CD14-positive monocyte (primary cell): ENCODE results near the gene TGM2. TPM values are rescaled to one million over a fixed set of nuclear protein-coding genes. Genes with fewer than 3 reads are reported as not detected.

Source experiments
- DNase-seq, 3 donors: peaks; one replicate each; pipeline ENCODE4 v3.0.0-alpha.2; 2011 to 2022
- H2AFZ ChIP-seq: 2 replicates; pipeline ENCODE4 v1.6.0; 2012; ENCODE audit warnings: mild to moderate bottlenecking, low read depth, low read length, inconsistent platforms; ENCODE audit not compliant: insufficient read depth, poor library complexity, severe bottlenecking
- H3K27ac ChIP-seq, 2 donors: 1 replicate in 1 of 2; 2 replicates in 1 of 2; pipeline ENCODE4 v1.5.1; 2012 to 2013; ENCODE audit warnings: low read length in 2 of 2, control low read depth in 1 of 2, inconsistent platforms in 1 of 2, low read depth in 1 of 2, mild to moderate bottlenecking in 1 of 2
- H3K27me3 ChIP-seq, 2 donors: one replicate each; pipeline versions ENCODE4 v1.6.0 to v1.6.1; 2011 to 2013; ENCODE audit warnings: low read length in 2 of 2; ENCODE audit not compliant: control insufficient read depth in 2 of 2, insufficient read depth in 2 of 2
- H3K36me3 ChIP-seq, 2 donors: replicated peaks in 1 of 2; 1 replicate in 1 of 2; 2 replicates in 1 of 2; pipeline versions ENCODE4 v1.5.1 to v1.6.1; 2012 to 2013; ENCODE audit warnings: low read length in 2 of 2, control low read depth in 1 of 2, inconsistent platforms in 1 of 2, mild to moderate bottlenecking in 1 of 2; ENCODE audit not compliant: insufficient read depth in 2 of 2, control insufficient read depth in 1 of 2
- H3K4me1 ChIP-seq, 2 donors: 1 replicate in 1 of 2; 2 replicates in 1 of 2; pipeline versions ENCODE4 v1.5.1 to v1.6.1; 2012 to 2013; ENCODE audit warnings: low read length in 2 of 2, control low read depth in 1 of 2, inconsistent platforms in 1 of 2, mild to moderate bottlenecking in 1 of 2, moderate library complexity in 1 of 2; ENCODE audit not compliant: insufficient read depth in 2 of 2, control insufficient read depth in 1 of 2
- H3K4me2 ChIP-seq: replicated peaks from 2 replicates; pipeline ENCODE3; 2012; ENCODE audit warnings: low read length, moderate library complexity, mild to moderate bottlenecking; ENCODE audit not compliant: poor library complexity, severe bottlenecking; ENCODE audit errors: extremely low read depth
- H3K4me3 ChIP-seq, 3 experiments: fragments of 200-600 bp in 1 of 3; sonication (generic) in 1 of 3; replicated peaks in 1 of 3; 1 replicate in 2 of 3; 2 replicates in 1 of 3; pipeline ENCODE4 v1.5.1; 2011 to 2013; ENCODE audit warnings: low read length in 3 of 3, mild to moderate bottlenecking in 3 of 3, control low read depth in 2 of 3, low read depth in 2 of 3, inconsistent platforms in 1 of 3, moderate library complexity in 1 of 3
- H3K79me2 ChIP-seq: 2 replicates; pipeline ENCODE4 v1.6.0; 2012; ENCODE audit warnings: mild to moderate bottlenecking, control low read depth, inconsistent platforms, low read length, moderate library complexity; ENCODE audit not compliant: insufficient read depth
- H3K9ac ChIP-seq: 2 replicates; pipeline ENCODE4 v1.6.0; 2017; ENCODE audit warnings: low read length, mild to moderate bottlenecking; ENCODE audit not compliant: insufficient read depth, poor library complexity, severe bottlenecking
- H3K9me3 ChIP-seq, 2 donors: replicated peaks in 1 of 2; 1 replicate in 1 of 2; 2 replicates in 1 of 2; pipeline versions ENCODE4 v1.5.1 to v1.6.1; 2012 to 2013; ENCODE audit warnings: low read length in 2 of 2, control low read depth in 1 of 2; ENCODE audit not compliant: control insufficient read depth in 1 of 2, insufficient read depth in 1 of 2
- H4K20me1 ChIP-seq: 2 replicates; pipeline ENCODE4 v1.6.0; 2012; ENCODE audit warnings: mild to moderate bottlenecking, low read length, control low read depth, moderate library complexity; ENCODE audit not compliant: insufficient read depth
- H3K27ac Mint-ChIP-seq, 7 donors: one replicate each; pipeline ENCODE4 v1.8.0; 2020; ENCODE audit warnings: mild to moderate bottlenecking in 7 of 7, mixed read lengths in 7 of 7, moderate library complexity in 6 of 7, inconsistent platforms in 2 of 7
- H3K27me3 Mint-ChIP-seq, 3 donors: one replicate each; pipeline ENCODE4 v1.8.0; 2021 to 2022; ENCODE audit warnings: low read depth in 3 of 3, mild to moderate bottlenecking in 3 of 3, mixed read lengths in 3 of 3, moderate library complexity in 3 of 3, inconsistent platforms in 1 of 3
- H3K36me3 Mint-ChIP-seq, 2 donors: one replicate each; pipeline ENCODE4 v1.8.0; 2020; ENCODE audit warnings: mixed read lengths in 2 of 2, inconsistent platforms in 1 of 2, mild to moderate bottlenecking in 1 of 2
- H3K4me1 Mint-ChIP-seq: one replicate; pipeline ENCODE4 v1.8.0; 2020; ENCODE audit warnings: mild to moderate bottlenecking, mixed read lengths
- H3K4me3 Mint-ChIP-seq, 2 donors: one replicate each; pipeline ENCODE4 v1.8.0; 2020; ENCODE audit warnings: mild to moderate bottlenecking in 2 of 2, mixed read lengths in 2 of 2, moderate library complexity in 1 of 2
- H3K9me3 Mint-ChIP-seq, 7 donors: one replicate each; pipeline ENCODE4 v1.8.0; 2020 to 2022; ENCODE audit warnings: mixed read lengths in 7 of 7, mild to moderate bottlenecking in 6 of 7, moderate library complexity in 6 of 7, inconsistent platforms in 2 of 7
- CTCF ChIP-seq: fragments of 200-600 bp; IDR thresholded peaks from one replicate; pipeline ENCODE4 v1.8.0; 2022; ENCODE audit warnings: antibody characterized with exemption, mild to moderate bottlenecking
- WGBS: methylation state at CpG from one replicate; pipeline ENCODE4 v1.1.5; 2013; ENCODE audit warnings: missing lambda C conversion rate; ENCODE audit not compliant: insufficient coverage; 5-methylcytosine and 5-hydroxymethylcytosine counted together
- intact Hi-C, 2 donors: fragments of 100-400 bp; cut with micrococcal nuclease; formaldehyde crosslinking; loops; one replicate each; pipeline versions ENCODE4 v1.15.0 to v1.15.1; 2023
- polyA plus RNA-seq, 3 donors: library from polyadenylated mRNA; depleted of rRNA in 1 of 3; unstranded in 2 of 3; stranded (reverse) in 1 of 3; fragments of 300-500 nt in 2 of 3; fragments of >200 nt in 1 of 3; fragmentation: Illumina TruSeq in 2 of 3; gene quantifications; 1 replicate in 2 of 3; 2 replicates in 1 of 3; pipeline ENCODE4 v1.2.3, GENCODE V29; 2012 to 2021

TGM2 gene
- polyA plus RNA-seq, 3 donors = 0.47 to 1.7 (median 1.6) TPM

GRCh38 chr20:38190936-38191371, 25.9 kb upstream of the TGM2 start:
- Histone ChIP-seq H2AFZ (no peak overlapping the region), H3K9me3 (no peaks in the 10 kb centered on the region), H3K4me1 (peaks cover 20 to 33% of the 10 kb centered on the region in 2 donors), H3K27me3 (no peaks in the 10 kb centered on the region), H3K27ac (no peak overlapping the region), H3K79me2 (no peaks in the 10 kb centered on the region), H3K9ac (no peak overlapping the region), H3K36me3 (no peaks in the 10 kb centered on the region), H3K4me3 (no peak overlapping the region), H4K20me1 (no peaks in the 10 kb centered on the region), H3K4me2 (no peak overlapping the region)
- Mint-ChIP-seq H3K4me1 (peaks cover 43% of the 10 kb centered on the region), H3K27me3 (peaks cover 3 to 6% (median 6%) of the 10 kb centered on the region in 3 donors), H3K36me3 (peaks cover 0 to 3% of the 10 kb centered on the region in 2 donors), H3K9me3 (peaks cover 0 to 2% (median 0%) of the 10 kb centered on the region in 7 donors), H3K27ac (no peak overlapping the region), H3K4me3 (no peak overlapping the region)
- TF ChIP-seq CTCF = no peak
- WGBS = 100% methylated on average over 2 of the region's 3 CpGs
- intact Hi-C loops = no loop called here
- no peak for DNase-seq

- no peak overlapping the region for H3K4me2 ChIP-seq
- no peak overlapping the region for H3K27ac Mint-ChIP-seq
- H3K4me3 ChIP-seq = no peak overlapping the region
- no peaks in the 10 kb centered on the region for H3K36me3 ChIP-seq
- H3K4me3 Mint-ChIP-seq = no peak overlapping the region
- H2AFZ ChIP-seq = no peak overlapping the region
- peaks cover 36% of the 10 kb centered on the region for H3K4me1 Mint-ChIP-seq
- no peaks in the 10 kb centered on the region for H4K20me1 ChIP-seq
- H3K4me1 ChIP-seq = peaks cover 13 to 25% of the 10 kb centered on the region in 2 donors
- peaks cover 0 to 6% (median 3%) of the 10 kb centered on the region in 3 donors for H3K27me3 Mint-ChIP-seq
- WGBS = no CpG with 5 or more reads among the region's 6 CpGs
- H3K27ac ChIP-seq = no peak overlapping the region
- TF ChIP-seq CTCF = no peak
- H3K9ac ChIP-seq = no peak overlapping the region
- H3K9me3 Mint-ChIP-seq = peaks cover 0 to 2% (median 0%) of the 10 kb centered on the region in 7 donors
- no peaks in the 10 kb centered on the region for H3K27me3 ChIP-seq
- H3K9me3 ChIP-seq = no peaks in the 10 kb centered on the region
- H3K79me2 ChIP-seq = no peaks in the 10 kb centered on the region
- H3K36me3 Mint-ChIP-seq = peaks cover 0 to 3% of the 10 kb centered on the region in 2 donors
- no peak for DNase-seq
- intact Hi-C loops = no loop called here
Measured at GRCh38 chr20:38190166-38190565, 25.1 kb upstream of the TGM2 start.
